Spinal cord (tissue), 10 donors: ENCODE results near the gene CDO1. TPM values are rescaled to one million over a fixed set of nuclear protein-coding genes. Genes with fewer than 3 reads are reported as not detected.
A peak's percentile ranks its signal among the peaks of the same experiment; 100 is the strongest.

Experiments
- DNase-seq, 6 donors: peaks; one replicate each; pipeline versions ENCODE4 v3.0.0 to v3.0.0-alpha.2; 2013 to 2015; ENCODE audit warnings: low spot score in 6 of 6, low read depth in 4 of 6
- H3K27ac ChIP-seq: one replicate; pipeline ENCODE4 v1.5.1; 2013; ENCODE audit warnings: low read depth, low read length, control low read depth
- H3K27me3 ChIP-seq: one replicate; pipeline ENCODE4 v1.6.1; 2013; ENCODE audit warnings: low read length; ENCODE audit not compliant: control insufficient read depth, insufficient read depth
- H3K36me3 ChIP-seq: one replicate; pipeline ENCODE4 v1.6.1; 2013; ENCODE audit warnings: low read length; ENCODE audit not compliant: control insufficient read depth, insufficient read depth
- H3K4me1 ChIP-seq: one replicate; pipeline ENCODE4 v1.6.1; 2013; ENCODE audit warnings: low read length; ENCODE audit not compliant: control insufficient read depth, insufficient read depth
- H3K4me3 ChIP-seq: one replicate; pipeline ENCODE4 v1.5.1; 2013; ENCODE audit warnings: low read depth, low read length, control low read depth
- H3K9me3 ChIP-seq: one replicate; pipeline ENCODE4 v1.6.1; 2013; ENCODE audit warnings: low read length; ENCODE audit not compliant: control insufficient read depth, insufficient read depth
- WGBS: methylation state at CpG from one replicate; pipeline ENCODE4 v1.1.5; 2013; ENCODE audit warnings: missing lambda C conversion rate; ENCODE audit not compliant: insufficient coverage; 5-methylcytosine and 5-hydroxymethylcytosine counted together
- polyA plus RNA-seq, 2 donors: library from polyadenylated mRNA; unstranded; fragments of 120-200 nt; gene quantifications; one replicate each; pipeline ENCODE4 v1.2.1, GENCODE V29; 2013; ENCODE audit not compliant: insufficient read length in 2 of 2
- total RNA-seq, 2 donors: library from RNA; depleted of rRNA in 1 of 2; stranded (reverse); fragments of 120-200 nt in 1 of 2; fragments of >200 nt in 1 of 2; gene quantifications; one replicate each; pipeline versions ENCODE4 v1.2.3 to v1.2.4, GENCODE V29; 2013 to 2014
- donor health status: healthy.

The CDO1 gene
- total and polyA plus RNA-seq, 4 donors = 58.3 to 119 (median 84.0) TPM

GRCh38 chr5:115849258-115849798, 32.9 kb upstream of the CDO1 start:
- WGBS = 94% methylated on average over 3 of the region's 3 CpGs
- no peak overlapping the region for H3K4me3 ChIP-seq
- DNase-seq = no peak
- H3K27ac ChIP-seq = no peak overlapping the region
- H3K4me1 ChIP-seq = no peaks in the 10 kb centered on the region
- H3K36me3 ChIP-seq = no peaks in the 10 kb centered on the region
- H3K27me3 ChIP-seq = no peaks in the 10 kb centered on the region
- no peaks in the 10 kb centered on the region for H3K9me3 ChIP-seq

GRCh38 chr5:115847290-115847689, 30.8 kb upstream of the CDO1 start:
- Histone ChIP-seq H3K9me3 (no peaks in the 10 kb centered on the region), H3K27ac (no peak overlapping the region), H3K4me1 (no peaks in the 10 kb centered on the region), H3K27me3 (no peaks in the 10 kb centered on the region), H3K36me3 (no peaks in the 10 kb centered on the region), H3K4me3 (no peak overlapping the region)
- no peak for DNase-seq
- WGBS = no CpG with 5 or more reads among the region's 7 CpGs

- Histone ChIP-seq H3K27ac (peak overlapping the region; percentile 35), H3K27me3 (no peaks in the 10 kb centered on the region), H3K4me1 (peaks cover 5% of the 10 kb centered on the region), H3K4me3 (peak overlapping the region; percentile 26), H3K36me3 (no peaks in the 10 kb centered on the region), H3K9me3 (no peaks in the 10 kb centered on the region)
- peak in 1 of 6 donors; percentile 22 for DNase-seq
- 66% methylated on average over 2 of the region's 7 CpGs for WGBS
Measured at GRCh38 chr5:115844321-115844817, 27.9 kb upstream of the CDO1 start.

GRCh38 chr5:115843444-115844130, 27.1 kb upstream of the CDO1 start:
- Histone ChIP-seq H3K36me3 (no peaks in the 10 kb centered on the region), H3K4me3 (peak overlapping the region; percentile 95), H3K27ac (peak overlapping the region; percentile 35), H3K9me3 (no peaks in the 10 kb centered on the region), H3K27me3 (no peaks in the 10 kb centered on the region), H3K4me1 (peaks cover 9% of the 10 kb centered on the region)
- no peak for DNase-seq
- no CpG with 5 or more reads among the region's 6 CpGs for WGBS

GRCh38 chr5:115842952-115843351, 26.5 kb upstream of the CDO1 start:
- H3K36me3 ChIP-seq = no peaks in the 10 kb centered on the region
- DNase-seq = peak in 2 of 6 donors; percentile 23 to 48
- no peak overlapping the region for H3K27ac ChIP-seq
- 13% methylated on average over 3 of the region's 3 CpGs for WGBS
- H3K4me1 ChIP-seq = peaks cover 10% of the 10 kb centered on the region
- peak overlapping the region; percentile 95 for H3K4me3 ChIP-seq
- H3K9me3 ChIP-seq = no peaks in the 10 kb centered on the region
- no peaks in the 10 kb centered on the region for H3K27me3 ChIP-seq

- Histone ChIP-seq H3K4me1 (peaks cover 10% of the 10 kb centered on the region), H3K9me3 (no peaks in the 10 kb centered on the region), H3K27me3 (no peaks in the 10 kb centered on the region), H3K36me3 (peaks cover under 1% of the 10 kb centered on the region), H3K27ac (peak overlapping the region; percentile 87), H3K4me3 (peak overlapping the region; percentile 95)
- under 1% methylated on average over 63 of the region's 68 CpGs for WGBS
- peak in 2 of 6 donors; percentile 59 to 63 for DNase-seq
Measured at GRCh38 chr5:115842089-115842935, 25.9 kb upstream of the CDO1 start.

GRCh38 chr5:115841382-115842088, 25.1 kb upstream of the CDO1 start, which contains the start of the genes AP3S1 and ATG12:
AP3S1 (plus strand) TSS chr5:115841935; CDS start chr5:115842038, 103 bp downstream.
ATG12 (minus strand) TSS chr5:115841565; CDS start chr5:115841552, 13 bp downstream.
- peak; percentile 91 to 100 (median 96) for DNase-seq
- Histone ChIP-seq H3K27me3 (no peaks in the 10 kb centered on the region), H3K4me1 (peaks cover 10% of the 10 kb centered on the region), H3K9me3 (no peaks in the 10 kb centered on the region), H3K27ac (peak within 1 kb of the TSS; percentile 98), H3K36me3 (peaks cover 4% of the 10 kb centered on the region), H3K4me3 (peak within 1 kb of the TSS; percentile 95)
- WGBS = 2% methylated on average over 62 of the region's 65 CpGs

GRCh38 chr5:115840873-115841272, 24.4 kb upstream of the CDO1 start:
- Histone ChIP-seq H3K36me3 (peaks cover 4% of the 10 kb centered on the region), H3K4me1 (peaks cover 10% of the 10 kb centered on the region), H3K27me3 (no peaks in the 10 kb centered on the region), H3K9me3 (no peaks in the 10 kb centered on the region), H3K4me3 (peak overlapping the region; percentile 95), H3K27ac (peak overlapping the region; percentile 98)
- 0% methylated on average over 1 of the region's 5 CpGs for WGBS
- no peak for DNase-seq
